Pancreas (tissue), 10 donors: ENCODE measurements around the gene QPRT. TPM values are rescaled to one million over a fixed set of nuclear protein-coding genes. Genes with fewer than 3 reads are reported as not detected.
A peak's percentile ranks its signal among the peaks of the same experiment; 100 is the strongest.

Experiments used
- ATAC-seq, 4 donors: fragments of 200-7000 bp; cut with Tn5 transposase; one replicate each; pipeline versions ENCODE4 v1.8.0 to v1.9.1; 2020; ENCODE audit warnings: mild to moderate bottlenecking in 4 of 4, moderate library complexity in 4 of 4
- DNase-seq, 6 donors: peaks; one replicate each; pipeline ENCODE4 v3.0.0-alpha.2; 2020
- FAIRE-seq: peaks from 2 replicates; lab custom pipeline; 2012; peaks lifted over from hg19 to GRCh38; lab: Jason Lieb, UNC
- H3K27ac ChIP-seq, 4 donors: fragments of 200-600 bp; sonication (generic); 1 replicate in 3 of 4; 2 replicates in 1 of 4; pipeline versions ENCODE4 v1.5.0 to v1.8.0; 2020
- H3K27me3 ChIP-seq, 4 donors: fragments of 200-600 bp; one replicate each; pipeline ENCODE4 v1.8.0; 2021
- H3K36me3 ChIP-seq, 3 donors: fragments of 200-600 bp; sonication (generic) in 1 of 3; one replicate each; pipeline versions ENCODE4 v1.5.0 to v1.8.0; 2020 to 2021
- H3K4me1 ChIP-seq, 3 donors: fragments of 200-600 bp; one replicate each; pipeline ENCODE4 v1.8.0; 2021
- H3K4me3 ChIP-seq, 4 donors: fragments of 200-600 bp; sonication (generic) in 2 of 4; one replicate each; pipeline versions ENCODE4 v1.5.0 to v1.8.0; 2020 to 2021
- H3K9me3 ChIP-seq, 4 donors: fragments of 200-600 bp; one replicate each; pipeline ENCODE4 v1.8.0; 2021
- CTCF ChIP-seq, 4 donors: fragments of 200-600 bp; sonication (generic) in 3 of 4; IDR thresholded peaks; one replicate each; pipeline versions ENCODE4 v1.5.0 to v1.8.0; 2021; ENCODE audit warnings: antibody characterized with exemption in 4 of 4
- WGBS, 2 donors: extraction: QIAGEN DNeasy Blood & Tissue Kit; methylation state at CpG; one replicate each; pipeline ENCODE4 v1.1.7; 2013; 5-methylcytosine and 5-hydroxymethylcytosine counted together
- intact Hi-C, 3 donors: fragments of 100-400 bp; cut with DNase I; formaldehyde crosslinking; loops; one replicate each; pipeline versions ENCODE4 v1.11.1 to v1.14.2; 2022
- polyA plus RNA-seq, 2 donors: library from polyadenylated mRNA; stranded (reverse); fragments of 200-250 nt; gene quantifications; one replicate each; pipeline ENCODE4 v1.2.3, GENCODE V29; 2013
- total RNA-seq, 6 donors: library from RNA; stranded (reverse); fragmentation: NEBNext Ultra II Directional in 4 of 6; extraction: Animal tissue kit (Norgen Biotek cat#: 25700) in 4 of 6; gene quantifications; one replicate each; pipeline versions ENCODE4 v1.2.1 to v1.2.4, GENCODE V29; 2021 to 2023
- donor health status: healthy with polysubstance abuse.
- donor health status: DM: no; HTN: no; CAD: no; lungs with moderate emphysema.
- donor health status: DM: no; HTN: no; CAD: no.
- donor health status: control.
- donor health status: control.
- donor health status: Bipolar disorder and iron deficiency.
- donor health status: DM: yes; HTN: yes; CAD: no.
- donor health status: DM: no; HTN: no; CAD: no.
- donor health status: DM: no; HTN: no; CAD: no.
- donor health status: DM: yes; HTN: yes; CAD: no.

Gene QPRT
- total and polyA plus RNA-seq, 8 donors, result 8.2 to 29.7 (median 18.4) TPM

GRCh38 chr16:29676989-29677785 is 1.8 kb upstream of the QPRT start:
- 97% methylated on average over 23 of the region's 23 CpGs for WGBS, 2 donors
- DNase-seq, result no peak
- Histone ChIP-seq H3K4me3 (no peak overlapping the region), H3K36me3 (no peaks in the 10 kb centered on the region), H3K9me3 (no peaks in the 10 kb centered on the region), H3K4me1 (peaks cover 0 to 3% (median 0%) of the 10 kb centered on the region in 3 donors), H3K27ac (no peak overlapping the region), H3K27me3 (no peaks in the 10 kb centered on the region)
- ATAC-seq, result no peak
- intact Hi-C loops, result no loop called here
- no peak for FAIRE-seq
- TF ChIP-seq CTCF (IDR thresholded peaks at IDR 0.05), result no peak

- no peak overlapping the region for H3K27ac ChIP-seq
- no peaks in the 10 kb centered on the region for H3K9me3 ChIP-seq
- H3K27me3 ChIP-seq, result no peaks in the 10 kb centered on the region
- peak overlapping the region in 2 of 4 donors; percentile 49 for H3K4me3 ChIP-seq
- H3K36me3 ChIP-seq, result no peaks in the 10 kb centered on the region
- FAIRE-seq, result no peak
- TF ChIP-seq CTCF (IDR thresholded peaks at IDR 0.05), result no peak
- intact Hi-C loops, result no loop called here
- H3K4me1 ChIP-seq, result peaks cover 0 to 3% (median 0%) of the 10 kb centered on the region in 3 donors
- DNase-seq, result no peak
- WGBS, 2 donors, result 43 to 44% methylated on average over 10 of the region's 10 CpGs
- peak in 1 of 4 donors; percentile 10 for ATAC-seq
These were observed 1.2 kb downstream of the QPRT start for GRCh38 chr16:29680180-29680598.

GRCh38 chr16:29683543-29684090 is 4.6 kb downstream of the QPRT start:
- peaks cover 0 to 3% (median 0%) of the 10 kb centered on the region in 3 donors for H3K4me1 ChIP-seq
- no peak for ATAC-seq
- FAIRE-seq, result no peak
- no peak for DNase-seq
- H3K36me3 ChIP-seq, result no peaks in the 10 kb centered on the region
- no peak overlapping the region for H3K27ac ChIP-seq
- no peak for TF ChIP-seq CTCF (IDR thresholded peaks at IDR 0.05)
- WGBS, 2 donors, result 95 to 96% methylated on average over 9 of the region's 9 CpGs
- intact Hi-C loops, result no loop called here
- H3K4me3 ChIP-seq, result no peak overlapping the region
- no peaks in the 10 kb centered on the region for H3K27me3 ChIP-seq
- H3K9me3 ChIP-seq, result no peaks in the 10 kb centered on the region

GRCh38 chr16:29684679-29685078 is 5.7 kb downstream of the QPRT start:
- no peak for ATAC-seq
- Histone ChIP-seq H3K27me3 (no peaks in the 10 kb centered on the region), H3K4me3 (no peak overlapping the region), H3K4me1 (peaks cover 0 to 3% (median 0%) of the 10 kb centered on the region in 3 donors), H3K27ac (no peak overlapping the region), H3K9me3 (no peaks in the 10 kb centered on the region), H3K36me3 (no peaks in the 10 kb centered on the region)
- 86 to 93% methylated on average over 10 of the region's 10 CpGs for WGBS, 2 donors
- no peak for FAIRE-seq
- intact Hi-C loops, result no loop called here
- no peak for TF ChIP-seq CTCF (IDR thresholded peaks at IDR 0.05)
- no peak for DNase-seq
